ENCODE data around the gene EML2.

DNA sequence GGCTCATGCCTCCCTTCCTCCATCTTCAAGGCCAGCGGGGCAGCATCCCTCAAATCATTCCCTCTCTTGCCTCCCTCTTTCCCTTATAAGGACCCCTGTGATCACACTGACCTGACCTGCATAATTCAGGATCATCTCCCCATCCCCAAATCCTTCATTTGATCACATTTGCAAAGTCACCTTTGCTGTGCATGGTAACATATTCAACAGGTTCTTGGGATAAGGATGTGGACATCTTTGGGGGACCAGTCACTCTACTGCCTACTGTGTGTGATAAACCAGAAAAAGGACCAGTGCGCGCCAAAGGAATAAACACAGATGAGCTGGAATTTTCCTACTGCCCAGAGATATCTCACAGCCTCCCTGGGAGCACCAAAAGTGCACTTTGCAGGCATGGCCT is 62.5 kb downstream of the EML2 start:
- TF ChIP-seq, protein P1, sequence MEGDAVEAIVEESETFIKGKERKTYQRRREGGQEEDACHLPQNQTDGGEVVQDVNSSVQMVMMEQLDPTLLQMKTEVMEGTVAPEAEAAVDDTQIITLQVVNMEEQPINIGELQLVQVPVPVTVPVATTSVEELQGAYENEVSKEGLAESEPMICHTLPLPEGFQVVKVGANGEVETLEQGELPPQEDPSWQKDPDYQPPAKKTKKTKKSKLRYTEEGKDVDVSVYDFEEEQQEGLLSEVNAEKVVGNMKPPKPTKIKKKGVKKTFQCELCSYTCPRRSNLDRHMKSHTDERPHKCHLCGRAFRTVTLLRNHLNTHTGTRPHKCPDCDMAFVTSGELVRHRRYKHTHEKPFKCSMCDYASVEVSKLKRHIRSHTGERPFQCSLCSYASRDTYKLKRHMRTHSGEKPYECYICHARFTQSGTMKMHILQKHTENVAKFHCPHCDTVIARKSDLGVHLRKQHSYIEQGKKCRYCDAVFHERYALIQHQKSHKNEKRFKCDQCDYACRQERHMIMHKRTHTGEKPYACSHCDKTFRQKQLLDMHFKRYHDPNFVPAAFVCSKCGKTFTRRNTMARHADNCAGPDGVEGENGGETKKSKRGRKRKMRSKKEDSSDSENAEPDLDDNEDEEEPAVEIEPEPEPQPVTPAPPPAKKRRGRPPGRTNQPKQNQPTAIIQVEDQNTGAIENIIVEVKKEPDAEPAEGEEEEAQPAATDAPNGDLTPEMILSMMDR (IDR thresholded peaks at IDR 0.05) = no peak
- TF ChIP-seq POLR2A (IDR thresholded peaks at IDR 0.05) = no peak
